ENCODE data around the gene KIAA2012.

KIAA2012 gene

DNA sequence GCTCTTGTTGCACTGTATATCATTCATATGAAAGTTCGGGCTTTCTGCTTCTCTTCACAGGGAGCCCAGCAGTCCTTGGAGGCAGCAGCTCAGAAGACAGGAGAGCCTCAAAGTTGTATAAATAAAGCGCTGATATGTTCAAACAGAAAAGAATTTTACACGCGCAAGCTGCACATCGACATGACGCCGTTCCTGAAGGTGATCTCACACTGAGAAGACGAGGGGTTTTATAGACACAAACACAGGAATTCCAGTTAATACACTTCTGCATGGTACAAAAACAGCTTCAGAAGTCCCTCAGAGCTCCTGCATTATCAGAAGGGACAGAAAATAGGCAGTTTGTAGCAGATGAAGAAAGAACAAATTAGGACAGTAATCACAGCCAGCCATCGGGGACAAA lies 81.6 kb downstream of the KIAA2012 start:
- no peaks in the 10 kb centered on the region for H3K79me2 ChIP-seq (ENCODE audit: insufficient read depth, low read length)
- DNase-seq (no peak), ATAC-seq (ENCODE audit: insufficient read depth, low read depth) (no peak)
- no peak overlapping the region for H3K4me2 ChIP-seq (ENCODE audit: insufficient read depth, low read length)
- H3K9ac ChIP-seq (ENCODE audit: low read depth, low read length): no peak overlapping the region
- H3K36me3 ChIP-seq (ENCODE audit: insufficient read depth, low read length): no peaks in the 10 kb centered on the region
- no peaks in the 10 kb centered on the region for H4K20me1 ChIP-seq (ENCODE audit: insufficient read depth, low read length)
- no peaks in the 10 kb centered on the region for H3K4me1 ChIP-seq (ENCODE audit: insufficient read depth, low read length)
- no peaks in the 10 kb centered on the region for H3K9me3 ChIP-seq (ENCODE audit: insufficient read depth, low read length, severe bottlenecking)
- no peaks in the 10 kb centered on the region for H3K27me3 ChIP-seq (ENCODE audit: insufficient read depth, low read length, poor library complexity)
- no peak overlapping the region for H3K27ac ChIP-seq (ENCODE audit: low read length)
- no peak overlapping the region for H3K4me3 ChIP-seq (ENCODE audit: low read depth in 1 of 2, low read length in 2 of 2)
- no peak for TF ChIP-seq EZH2 (IDR thresholded peaks at IDR 0.05; ENCODE audit: borderline replicate concordance, low read depth, low read length, severe bottlenecking)
- TF ChIP-seq, protein P1, sequence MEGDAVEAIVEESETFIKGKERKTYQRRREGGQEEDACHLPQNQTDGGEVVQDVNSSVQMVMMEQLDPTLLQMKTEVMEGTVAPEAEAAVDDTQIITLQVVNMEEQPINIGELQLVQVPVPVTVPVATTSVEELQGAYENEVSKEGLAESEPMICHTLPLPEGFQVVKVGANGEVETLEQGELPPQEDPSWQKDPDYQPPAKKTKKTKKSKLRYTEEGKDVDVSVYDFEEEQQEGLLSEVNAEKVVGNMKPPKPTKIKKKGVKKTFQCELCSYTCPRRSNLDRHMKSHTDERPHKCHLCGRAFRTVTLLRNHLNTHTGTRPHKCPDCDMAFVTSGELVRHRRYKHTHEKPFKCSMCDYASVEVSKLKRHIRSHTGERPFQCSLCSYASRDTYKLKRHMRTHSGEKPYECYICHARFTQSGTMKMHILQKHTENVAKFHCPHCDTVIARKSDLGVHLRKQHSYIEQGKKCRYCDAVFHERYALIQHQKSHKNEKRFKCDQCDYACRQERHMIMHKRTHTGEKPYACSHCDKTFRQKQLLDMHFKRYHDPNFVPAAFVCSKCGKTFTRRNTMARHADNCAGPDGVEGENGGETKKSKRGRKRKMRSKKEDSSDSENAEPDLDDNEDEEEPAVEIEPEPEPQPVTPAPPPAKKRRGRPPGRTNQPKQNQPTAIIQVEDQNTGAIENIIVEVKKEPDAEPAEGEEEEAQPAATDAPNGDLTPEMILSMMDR (IDR thresholded peaks at IDR 0.05; ENCODE audit: borderline replicate concordance, extremely low read depth, low read length, poor library complexity, severe bottlenecking): no peak
- no peak overlapping the region for H2AFZ ChIP-seq (ENCODE audit: low read depth, low read length)

DNA sequence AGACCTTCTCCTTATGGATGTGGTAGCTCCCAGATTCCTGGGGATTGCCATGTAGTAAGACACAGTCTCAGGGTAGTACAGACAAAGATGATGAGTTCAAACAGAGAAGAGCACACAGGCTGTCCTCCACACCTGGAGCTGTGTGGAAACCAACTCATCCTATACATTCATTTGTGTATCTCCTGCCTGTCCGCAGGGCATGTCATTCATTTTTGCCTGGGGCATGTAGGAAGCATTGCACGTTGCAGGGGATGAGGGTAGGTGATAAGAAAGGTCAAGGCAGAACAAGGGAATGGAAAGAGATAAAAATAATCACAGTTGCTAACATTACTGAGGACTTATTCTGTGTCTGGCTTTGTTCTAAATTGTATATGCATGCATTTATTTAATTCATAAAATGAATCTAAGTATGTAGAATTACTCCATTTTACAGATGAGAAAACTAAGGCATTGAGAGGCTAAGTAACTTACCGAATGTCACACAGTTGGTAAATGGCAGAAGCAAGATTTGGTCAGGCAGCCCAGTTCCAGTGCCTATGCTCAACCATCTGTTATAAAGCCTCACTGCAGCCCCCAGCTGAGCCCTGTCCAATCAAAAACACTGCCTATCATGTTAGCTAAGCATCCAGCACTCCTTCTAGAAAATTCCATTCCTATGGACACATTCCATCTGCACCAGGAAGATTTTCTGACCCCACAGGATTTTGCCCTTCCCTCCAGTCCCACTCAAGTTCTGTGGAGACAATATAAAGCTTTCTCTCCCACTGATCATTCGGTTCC lies 84.3 kb downstream of the KIAA2012 start:
- TF ChIP-seq, protein P1 (IDR thresholded peaks at IDR 0.05; ENCODE audit: borderline replicate concordance, extremely low read depth, low read length, poor library complexity, severe bottlenecking): no peak
- no peak for TF ChIP-seq EZH2 (IDR thresholded peaks at IDR 0.05; ENCODE audit: borderline replicate concordance, low read depth, low read length, severe bottlenecking)
- DNase-seq (no peak), ATAC-seq (ENCODE audit: insufficient read depth, low read depth) (no peak)
- Histone ChIP-seq H3K9ac (ENCODE audit: low read depth, low read length) (no peak overlapping the region), H3K27ac (ENCODE audit: low read length) (no peak overlapping the region), H3K36me3 (ENCODE audit: insufficient read depth, low read length) (no peaks in the 10 kb centered on the region), H3K4me3 (ENCODE audit: low read depth in 1 of 2, low read length in 2 of 2) (no peak overlapping the region), H3K4me2 (ENCODE audit: insufficient read depth, low read length) (no peak overlapping the region), H3K79me2 (ENCODE audit: insufficient read depth, low read length) (no peaks in the 10 kb centered on the region), H3K9me3 (ENCODE audit: insufficient read depth, low read length, severe bottlenecking) (no peaks in the 10 kb centered on the region), H3K4me1 (ENCODE audit: insufficient read depth, low read length) (no peaks in the 10 kb centered on the region), H3K27me3 (ENCODE audit: insufficient read depth, low read length, poor library complexity) (peaks cover 5% of the 10 kb centered on the region), H4K20me1 (ENCODE audit: insufficient read depth, low read length) (no peaks in the 10 kb centered on the region), H2AFZ (ENCODE audit: low read depth, low read length) (no peak overlapping the region)

DNA sequence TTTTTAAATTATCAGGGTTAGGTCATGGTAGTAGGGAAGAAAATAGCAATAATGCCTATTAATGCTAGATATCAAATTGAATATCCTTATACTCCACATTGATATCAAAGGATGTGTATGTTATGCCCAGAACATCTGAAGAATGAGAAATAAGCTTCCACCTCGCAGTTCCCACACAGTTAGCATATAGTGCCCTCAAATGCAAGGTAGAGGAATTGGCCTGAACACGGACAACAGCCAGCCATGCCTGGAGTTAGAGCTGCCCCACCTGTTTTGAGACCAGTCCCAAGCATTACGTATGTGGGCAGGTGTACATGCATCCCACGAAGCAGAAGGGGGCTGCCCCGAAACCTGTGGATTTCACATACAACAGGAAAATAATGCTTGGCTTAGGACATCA lies 85.7 kb downstream of the KIAA2012 start:
- ATAC-seq (ENCODE audit: insufficient read depth, low read depth): no peak
- H3K79me2 ChIP-seq (ENCODE audit: insufficient read depth, low read length): no peaks in the 10 kb centered on the region
- no peaks in the 10 kb centered on the region for H3K9me3 ChIP-seq (ENCODE audit: insufficient read depth, low read length, severe bottlenecking)
- no peak overlapping the region for H3K9ac ChIP-seq (ENCODE audit: low read depth, low read length)
- no peak for TF ChIP-seq EZH2 (IDR thresholded peaks at IDR 0.05; ENCODE audit: borderline replicate concordance, low read depth, low read length, severe bottlenecking)
- TF ChIP-seq, protein P1 (IDR thresholded peaks at IDR 0.05; ENCODE audit: borderline replicate concordance, extremely low read depth, low read length, poor library complexity, severe bottlenecking): peak; percentile 23
- no peaks in the 10 kb centered on the region for H3K36me3 ChIP-seq (ENCODE audit: insufficient read depth, low read length)
- H3K4me3 ChIP-seq (ENCODE audit: low read depth in 1 of 2, low read length in 2 of 2): no peak overlapping the region
- no peak overlapping the region for H3K4me2 ChIP-seq (ENCODE audit: insufficient read depth, low read length)
- no peaks in the 10 kb centered on the region for H4K20me1 ChIP-seq (ENCODE audit: insufficient read depth, low read length)
- H2AFZ ChIP-seq (ENCODE audit: low read depth, low read length): no peak overlapping the region
- no peak for DNase-seq
- H3K27ac ChIP-seq (ENCODE audit: low read length): no peak overlapping the region
- peaks cover 5% of the 10 kb centered on the region for H3K27me3 ChIP-seq (ENCODE audit: insufficient read depth, low read length, poor library complexity)
- H3K4me1 ChIP-seq (ENCODE audit: insufficient read depth, low read length): no peaks in the 10 kb centered on the region

All from DND-41 (cell line).